ENCODE data around the gene PRKCB.
"Not testable (repeated sequence)": the region's sequence is repeated elsewhere in the genome, so short reads cannot be mapped to it uniquely, and the experiment has no call there.

PRKCB gene

GRCh38 chr16:24191876-24192402 lies 356.2 kb downstream of the PRKCB start:
- no peak for DNase-seq

- no peak for DNase-seq
Observed at GRCh38 chr16:24195221-24195620, 359.4 kb downstream of the PRKCB start.

GRCh38 chr16:24198807-24199533 lies 363.2 kb downstream of the PRKCB start:
- DNase-seq = no peak

GRCh38 chr16:24203675-24204074 lies 367.9 kb downstream of the PRKCB start:
- no peak for DNase-seq

GRCh38 chr16:24204150-24204665 lies 368.4 kb downstream of the PRKCB start:
- DNase-seq = no peak

- DNase-seq = no peak
Observed at GRCh38 chr16:24206926-24207325, 371.1 kb downstream of the PRKCB start.

GRCh38 chr16:24208710-24209109 lies 372.9 kb downstream of the PRKCB start:
- DNase-seq = no peak

GRCh38 chr16:24214992-24215391 lies 379.2 kb downstream of the PRKCB start:
- DNase-seq = no peak

GRCh38 chr16:24216961-24217360 lies 381.2 kb downstream of the PRKCB start:
- no peak for DNase-seq

- no peak for DNase-seq
Observed at GRCh38 chr16:24217461-24217860, 381.7 kb downstream of the PRKCB start.

- no peak for DNase-seq
Observed at GRCh38 chr16:24218299-24218698, 382.5 kb downstream of the PRKCB start.

GRCh38 chr16:24221219-24221618 lies 385.4 kb downstream of the PRKCB start:
- DNase-seq = no peak

GRCh38 chr16:24228514-24228913 lies 392.7 kb downstream of the PRKCB start:
- DNase-seq = no peak

- no peak for DNase-seq
Observed at GRCh38 chr16:24232936-24233335, 397.2 kb downstream of the PRKCB start.

GRCh38 chr16:24234737-24235136 lies 399.0 kb downstream of the PRKCB start:
- DNase-seq = no peak

- DNase-seq = no peak
Observed at GRCh38 chr16:24235806-24236205, 400.0 kb downstream of the PRKCB start.

- DNase-seq = not testable (repeated sequence)
Observed at GRCh38 chr16:24238846-24239245, 403.1 kb downstream of the PRKCB start.

GRCh38 chr16:24246911-24247607 lies 411.3 kb downstream of the PRKCB start:
- DNase-seq = no peak

GRCh38 chr16:24253192-24253591 lies 417.4 kb downstream of the PRKCB start:
- peak in 1 of 2 experiments; percentile 27 for DNase-seq

GRCh38 chr16:24255456-24256371 lies 419.9 kb downstream of the PRKCB start, which contains the start of gene CACNG3:
Gene CACNG3, plus strand, starts transcription at chr16:24256335. Its CDS starts 420 bp downstream, at chr16:24256755.
- DNase-seq = no peak

GRCh38 chr16:24257958-24258357 lies 422.2 kb downstream of the PRKCB start:
- no peak for DNase-seq

GRCh38 chr16:24258791-24259190 lies 423.0 kb downstream of the PRKCB start:
- DNase-seq = no peak

GRCh38 chr16:24262816-24263215 lies 427.0 kb downstream of the PRKCB start:
- no peak for DNase-seq
